ENCODE measurements around the gene SRRD.
A peak's percentile ranks its signal among the peaks of the same experiment; 100 is the strongest.
"Not testable (repeated sequence)": the region's sequence is repeated elsewhere in the genome, so short reads cannot be mapped to it uniquely, and the experiment has no call there.

Gene SRRD, protein sequence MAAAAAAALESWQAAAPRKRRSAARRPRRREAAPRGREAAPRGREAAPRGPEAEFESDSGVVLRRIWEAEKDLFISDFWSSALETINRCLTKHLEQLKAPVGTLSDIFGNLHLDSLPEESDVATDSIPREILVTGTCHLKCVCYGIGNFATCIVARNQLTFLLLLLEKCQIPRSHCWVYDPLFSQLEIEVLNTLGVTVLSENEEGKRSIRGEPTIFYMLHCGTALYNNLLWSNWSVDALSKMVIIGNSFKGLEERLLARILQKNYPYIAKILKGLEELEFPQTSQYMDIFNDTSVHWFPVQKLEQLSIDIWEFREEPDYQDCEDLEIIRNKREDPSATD
- total RNA-seq = 23.7 to 31.4 reads per million in 2 donors

DNA sequence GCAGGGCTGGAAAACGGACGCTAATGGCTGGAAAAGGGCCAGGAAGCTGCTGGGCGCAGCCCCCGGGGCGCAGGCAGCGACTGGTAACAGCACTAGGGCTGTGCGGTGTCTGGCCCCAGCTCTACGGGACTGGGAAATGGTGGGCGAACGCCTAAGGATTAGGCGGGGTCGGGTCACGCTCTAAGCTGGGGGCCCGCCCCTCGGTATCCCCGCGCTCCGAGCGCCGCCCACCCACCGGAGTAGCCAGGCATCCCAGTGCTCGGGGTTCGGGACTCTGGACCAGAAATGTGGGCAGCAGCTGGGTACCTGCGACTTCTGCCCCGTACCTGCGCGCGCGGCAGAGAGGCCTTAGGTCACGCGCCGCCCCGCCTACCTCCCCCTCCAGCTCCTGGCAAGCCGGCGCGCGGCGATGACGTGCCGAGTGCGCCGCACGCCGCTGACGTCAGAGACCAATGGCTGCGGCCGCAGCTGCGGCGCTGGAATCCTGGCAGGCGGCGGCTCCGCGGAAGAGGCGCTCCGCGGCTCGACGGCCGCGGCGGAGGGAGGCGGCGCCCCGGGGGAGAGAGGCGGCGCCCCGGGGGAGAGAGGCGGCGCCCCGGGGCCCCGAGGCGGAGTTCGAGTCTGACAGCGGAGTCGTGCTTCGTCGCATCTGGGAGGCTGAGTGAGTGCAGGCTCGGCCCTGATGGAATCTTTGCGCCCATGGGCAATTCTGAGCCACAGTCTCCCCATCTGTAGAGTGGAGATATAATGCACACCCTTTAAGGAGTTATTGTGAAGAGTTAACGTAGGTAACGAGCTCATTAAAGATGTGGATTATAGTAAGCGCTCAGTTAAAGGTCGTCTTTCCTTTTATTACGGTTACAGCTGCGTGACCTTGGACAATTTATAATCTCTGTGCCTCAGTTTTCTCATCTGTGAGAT lies at the start of gene SRRD, which contains the start of gene HPS4:
SRRD (plus strand) TSS at position 439 of the 921 bp plus-strand sequence; CDS start at position 453, 14 bp downstream.
HPS4 (minus strand) TSS at position 345 of the 921 bp plus-strand sequence. CDS start 2,021 bp downstream, outside the sequence.
- peak; percentile 85 to 94 (median 90) for DNase-seq

DNA sequence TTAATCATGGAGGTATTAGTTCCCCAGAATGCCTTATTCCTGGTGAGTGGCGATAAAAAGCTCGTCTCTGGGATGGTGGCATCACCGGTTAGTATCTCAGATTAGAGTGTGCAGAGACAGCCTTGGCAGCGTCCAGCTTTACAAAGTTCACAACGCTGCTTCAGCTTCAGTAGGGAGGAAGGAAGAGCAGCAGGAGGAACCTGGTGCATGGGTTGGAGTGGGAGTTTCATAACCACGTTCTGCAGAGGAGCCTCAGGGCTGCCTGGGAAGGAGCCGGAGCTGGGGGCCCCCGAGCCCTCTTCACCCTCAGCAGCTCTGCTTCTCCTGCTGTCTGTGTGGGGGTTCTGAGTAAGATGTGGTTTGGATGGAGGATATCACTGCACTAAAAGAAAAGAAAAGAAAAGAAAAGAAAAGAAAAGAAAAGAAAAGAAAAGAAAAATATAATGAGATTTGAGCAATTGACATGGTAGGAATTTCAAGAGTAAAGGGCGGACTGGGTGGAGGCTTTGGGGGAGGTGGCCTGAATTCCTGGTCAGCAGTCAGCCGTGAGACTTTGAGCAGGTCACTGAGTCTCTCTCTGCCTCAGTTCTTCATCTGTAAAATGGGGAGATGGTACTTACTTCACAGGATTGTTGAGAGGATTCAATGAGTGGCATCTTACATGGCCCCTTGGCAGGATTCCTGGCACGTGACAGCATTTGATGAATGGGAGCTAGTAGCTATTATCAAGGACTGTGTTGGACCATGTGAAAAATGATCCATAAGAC lies 48.2 kb upstream of the SRRD start:
- DNase-seq = no peak

DNA sequence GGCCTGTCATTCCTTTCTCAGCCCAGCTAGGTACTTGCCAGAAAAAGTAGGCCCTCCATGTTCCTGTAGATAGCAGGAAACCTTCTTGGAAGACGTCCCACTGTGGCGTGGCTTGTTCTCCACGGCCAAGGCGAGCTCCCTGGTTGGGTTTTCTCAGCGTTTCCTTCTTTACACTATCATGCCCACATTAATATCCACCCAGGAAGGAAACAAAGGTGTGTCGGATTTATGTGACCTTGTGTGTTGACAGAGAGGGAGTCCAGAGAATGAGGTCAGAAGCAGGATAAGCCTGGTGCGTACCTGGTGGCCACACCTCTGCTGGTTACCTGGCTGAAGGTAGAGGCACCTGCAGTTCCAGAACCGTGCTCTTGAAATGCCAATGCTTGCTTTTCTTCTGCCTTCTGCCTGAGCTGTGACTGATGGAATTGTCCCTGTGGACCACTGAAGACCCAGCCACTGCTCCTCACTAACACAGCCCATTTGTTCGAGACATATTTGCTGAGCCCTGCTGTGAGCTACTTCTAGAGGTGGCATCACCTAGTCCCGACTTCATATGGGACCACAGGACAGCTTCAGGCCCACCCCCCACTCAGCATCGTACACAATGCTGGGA lies 46.7 kb upstream of the SRRD start:
- DNase-seq = no peak

DNA sequence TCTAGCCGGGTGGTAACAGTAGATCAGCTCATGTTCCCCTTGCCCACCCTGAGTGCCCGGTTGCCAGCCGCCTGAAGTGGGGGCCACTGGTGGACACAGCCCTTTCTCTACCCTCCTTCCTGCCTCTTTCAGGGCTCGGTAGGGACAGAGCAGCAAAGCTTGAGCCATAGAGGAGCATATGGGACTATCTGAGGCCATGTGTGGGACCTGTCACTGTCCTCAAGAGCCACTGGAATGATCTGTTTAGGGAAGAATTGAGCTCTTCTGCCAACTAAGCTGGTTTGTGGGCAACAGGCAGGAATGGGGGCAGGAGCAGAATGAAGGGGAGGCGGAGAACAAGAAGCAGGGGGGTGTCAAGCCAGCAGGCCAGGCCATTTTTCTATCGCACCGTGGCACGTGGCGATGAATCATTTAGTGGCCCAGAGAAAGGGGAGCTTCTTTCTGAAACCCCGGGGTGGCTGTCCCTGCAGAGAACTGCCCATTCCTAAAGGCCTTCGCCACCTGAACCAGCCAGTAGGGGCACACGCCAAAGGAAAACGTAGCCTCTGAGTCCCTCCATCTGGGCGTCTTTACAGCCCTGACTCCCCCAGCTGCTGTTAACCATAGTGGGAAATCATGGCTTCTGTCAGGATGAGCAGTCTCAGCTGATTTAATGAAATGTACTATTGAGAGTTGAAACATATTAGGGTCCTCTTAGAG lies 45.8 kb upstream of the SRRD start:
- DNase-seq = no peak

DNA sequence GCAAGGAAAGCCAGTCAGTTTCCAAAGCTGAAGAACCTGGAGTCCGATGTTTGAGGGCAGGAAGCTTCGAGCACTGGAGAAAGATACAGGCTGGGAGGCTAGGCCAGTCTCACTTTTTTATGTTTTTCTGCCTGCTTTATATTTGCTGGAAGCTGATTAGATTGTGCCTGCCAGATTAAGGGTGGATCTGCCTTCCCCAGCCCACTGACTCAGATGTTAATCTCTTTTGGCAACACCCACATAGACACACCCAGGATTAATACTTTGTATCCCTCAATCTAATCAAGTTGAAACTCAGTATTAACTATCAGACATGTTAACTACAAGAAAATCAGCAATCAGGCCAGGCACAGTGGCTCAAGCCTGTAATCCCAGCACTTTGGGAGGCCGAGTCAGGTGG lies 44.9 kb upstream of the SRRD start:
- not testable (repeated sequence) for DNase-seq

DNA sequence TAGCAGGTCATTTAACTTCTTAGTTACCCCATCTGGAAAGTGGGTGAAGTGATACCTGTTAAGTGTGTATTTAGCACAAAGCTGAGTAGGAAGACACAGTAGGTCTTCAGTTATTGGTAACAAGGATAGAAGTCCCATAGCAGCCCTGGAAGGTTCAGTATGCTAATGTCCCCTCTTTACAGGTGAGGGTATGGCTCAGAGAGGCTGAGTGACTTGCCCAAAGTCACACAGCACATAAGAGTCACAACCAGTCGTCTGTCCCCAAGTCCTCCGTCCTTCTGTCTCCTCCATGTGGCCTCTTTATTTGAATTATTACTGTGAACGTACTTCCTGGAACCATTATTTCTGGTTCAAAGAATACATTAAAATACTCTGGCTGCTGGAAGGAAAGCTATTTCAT lies 44.1 kb upstream of the SRRD start:
- DNase-seq = no peak

DNA sequence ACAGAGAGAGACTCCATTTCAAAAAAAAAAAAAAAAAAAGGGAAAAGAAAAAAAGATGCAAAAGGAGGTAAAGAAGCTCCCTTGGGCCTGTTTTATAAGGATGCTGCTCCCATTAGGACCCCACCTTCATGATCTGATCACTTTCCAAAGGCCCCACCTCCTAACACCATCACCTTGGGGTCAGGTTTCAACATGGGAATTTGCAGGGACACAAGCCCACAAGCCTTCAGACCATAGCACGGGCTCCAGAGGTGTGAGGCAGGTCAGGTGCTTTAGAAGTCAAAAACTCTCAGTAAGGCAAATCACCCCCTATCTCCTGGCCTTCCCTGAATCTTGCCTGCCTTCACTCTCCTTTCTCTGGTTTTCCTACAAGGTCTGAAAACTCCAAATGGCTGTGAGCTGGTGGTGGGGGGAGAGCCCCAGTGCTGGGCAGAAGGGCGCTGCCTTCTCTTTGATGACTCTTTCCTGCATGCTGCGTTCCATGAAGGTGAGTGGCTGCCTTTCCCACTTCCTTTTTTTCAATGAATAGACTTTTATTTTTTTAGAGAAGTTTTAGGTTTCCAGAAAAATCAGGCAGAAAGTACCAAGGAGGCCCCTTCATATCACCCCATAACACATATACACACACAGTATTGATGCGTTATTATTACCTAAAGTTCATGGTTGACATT lies 41.5 kb upstream of the SRRD start:
- no peak for DNase-seq

DNA sequence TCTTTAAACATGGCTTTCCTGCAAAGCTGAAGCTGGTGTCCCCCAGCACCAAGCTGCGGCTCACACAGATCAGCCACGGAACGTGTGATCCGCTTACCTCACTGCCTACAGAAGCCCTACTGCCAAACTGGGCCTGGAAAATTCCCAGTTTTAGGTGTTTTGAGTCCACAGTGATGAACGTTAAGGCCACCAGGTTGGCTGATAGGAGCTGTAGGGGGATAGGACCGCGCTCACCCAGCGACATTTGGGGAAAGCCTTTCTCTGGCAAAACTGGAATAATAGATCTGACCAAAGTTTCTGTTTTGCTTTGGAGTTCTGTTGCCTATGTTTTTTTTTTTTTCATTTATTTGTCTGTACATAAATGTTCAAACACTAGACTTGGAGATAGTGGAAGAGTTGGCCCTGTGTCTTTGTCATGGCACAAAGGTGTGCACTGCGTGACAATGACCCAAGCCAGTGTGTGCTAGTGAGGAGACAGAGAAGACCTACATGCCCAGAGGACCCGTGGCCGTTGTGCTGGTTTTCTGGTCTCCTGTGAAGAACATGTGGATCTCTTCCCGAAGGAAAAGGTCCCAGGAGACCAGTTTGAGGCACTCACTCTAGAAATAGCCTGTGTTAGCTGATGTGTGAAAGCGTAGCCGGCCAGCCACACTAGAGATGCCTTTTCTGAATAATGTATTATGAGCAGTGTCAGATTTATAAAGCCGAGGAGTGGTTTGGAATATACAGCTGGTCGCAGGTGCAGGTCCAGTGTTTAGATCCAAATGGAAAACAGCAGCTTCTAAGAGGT lies 39.6 kb upstream of the SRRD start:
- no peak for DNase-seq

DNA sequence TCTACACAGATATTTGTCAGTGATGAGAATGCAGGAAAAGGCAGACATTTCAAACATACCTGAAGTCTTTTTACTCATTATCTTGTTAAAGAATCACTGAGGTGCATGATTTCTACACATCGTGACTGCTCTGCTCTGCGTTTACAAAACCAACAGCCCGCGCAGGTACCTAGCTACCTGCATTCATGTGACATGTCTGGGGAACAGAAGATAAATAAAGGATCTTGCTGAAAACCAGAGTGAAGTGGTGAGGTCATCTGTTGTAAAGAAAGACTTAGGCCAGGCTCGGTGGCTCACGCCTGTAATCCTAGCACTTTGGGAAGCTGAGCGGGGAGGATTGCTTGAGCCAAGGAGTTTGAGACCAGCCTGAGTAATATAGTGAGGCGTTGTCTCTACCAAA lies 38.9 kb upstream of the SRRD start:
- DNase-seq = no peak

DNA sequence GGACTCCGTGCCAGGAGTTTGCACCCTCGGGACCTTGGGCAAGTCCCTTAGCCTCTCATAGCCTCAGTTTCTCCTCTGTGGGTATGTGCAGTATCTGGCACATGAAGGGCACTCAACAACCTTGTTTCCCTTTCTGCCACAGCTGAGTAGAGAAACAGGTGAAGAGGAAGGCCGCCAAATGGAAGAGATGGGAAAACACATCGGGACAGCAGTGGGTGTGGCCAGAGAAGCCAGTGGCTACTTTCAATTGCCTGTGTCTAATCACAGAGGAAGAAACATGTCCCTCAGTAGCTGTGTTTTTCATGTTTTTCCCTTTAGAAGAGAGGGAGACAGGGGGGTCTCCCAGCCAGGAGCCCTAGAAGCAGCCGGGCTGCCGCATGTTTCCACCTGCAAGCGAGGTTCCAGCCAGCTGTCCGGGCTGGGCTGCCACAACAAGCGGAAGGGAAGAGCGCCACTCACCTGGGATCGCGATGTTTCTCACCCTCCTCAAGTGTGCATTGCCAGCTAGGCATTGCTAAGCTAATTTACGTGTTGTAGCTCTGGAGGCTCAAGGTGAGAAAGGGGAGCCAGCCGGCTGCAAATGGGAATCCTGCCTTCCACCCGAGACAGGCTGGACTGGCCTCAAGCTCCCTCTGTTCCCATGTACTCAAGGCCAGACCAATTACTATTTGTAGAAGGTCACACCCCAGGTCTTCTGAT lies 38.0 kb upstream of the SRRD start:
- DNase-seq = no peak

DNA sequence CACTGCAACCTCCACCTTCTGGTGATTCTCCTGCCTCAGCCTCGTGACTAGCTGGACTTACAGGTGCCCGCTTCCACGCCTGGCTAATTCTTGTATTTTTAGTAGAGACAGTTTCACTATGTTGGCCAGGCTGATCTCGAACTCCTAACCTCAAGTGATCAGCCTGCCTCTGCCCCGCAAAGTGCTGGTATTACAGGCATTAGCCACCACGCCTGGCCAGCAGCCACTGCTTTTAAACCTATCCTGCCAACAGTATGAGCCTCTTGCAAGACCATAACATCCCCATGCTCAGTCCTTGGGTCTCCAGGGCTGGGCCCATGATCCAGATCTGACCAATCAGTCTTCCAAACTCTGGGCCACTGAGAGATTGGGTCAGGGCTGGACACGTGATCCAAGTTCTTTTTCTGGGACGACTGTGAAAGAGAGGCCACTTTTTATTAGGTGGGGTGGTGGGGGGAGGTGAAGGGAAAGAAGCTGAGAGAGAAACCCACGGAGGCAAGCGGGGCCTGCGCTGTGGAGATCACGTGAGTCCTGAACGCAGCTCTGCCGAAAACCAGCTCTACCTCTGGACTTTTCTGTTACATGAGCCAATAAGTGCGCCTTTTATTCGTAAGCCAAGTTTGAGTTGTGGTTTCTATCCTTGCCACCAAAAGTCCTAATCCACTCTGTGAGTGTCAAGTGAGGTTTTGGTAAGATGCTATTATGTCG lies 36.7 kb upstream of the SRRD start:
- DNase-seq = no peak

DNA sequence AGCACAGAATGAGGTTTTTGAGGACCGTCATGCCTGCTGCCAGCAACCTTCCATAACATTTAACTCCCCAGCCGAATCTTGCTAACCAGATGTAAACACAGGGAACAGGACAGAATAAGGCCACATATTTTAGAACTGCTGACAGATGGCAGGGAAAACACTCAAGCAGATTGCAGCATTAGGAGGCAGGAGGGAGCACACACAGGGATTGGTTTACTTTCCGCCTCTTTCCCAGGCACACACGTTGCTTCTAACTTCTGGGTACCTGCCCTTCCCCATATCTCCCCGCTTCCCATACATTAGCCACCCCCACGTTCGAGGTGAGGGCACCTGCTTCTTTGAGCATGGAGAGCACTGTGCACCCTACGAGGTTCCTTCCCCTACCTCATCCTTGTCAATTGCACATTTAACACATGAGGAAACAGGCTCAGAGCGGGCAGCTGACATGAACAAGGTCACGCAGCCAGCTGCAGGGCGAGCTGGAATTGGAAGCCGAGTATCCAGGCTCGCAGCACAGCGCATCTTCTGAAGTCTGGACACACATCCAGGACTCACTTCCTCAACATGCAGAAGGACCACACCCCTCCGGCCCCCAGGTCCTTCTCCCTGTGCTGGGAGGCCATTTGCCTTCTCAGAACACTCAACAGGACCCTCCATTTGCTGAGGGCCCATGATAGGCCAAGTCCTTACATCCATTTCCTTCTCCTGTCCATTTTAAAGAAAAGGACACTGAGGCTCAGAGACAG lies 35.9 kb upstream of the SRRD start:
- no peak for DNase-seq

DNA sequence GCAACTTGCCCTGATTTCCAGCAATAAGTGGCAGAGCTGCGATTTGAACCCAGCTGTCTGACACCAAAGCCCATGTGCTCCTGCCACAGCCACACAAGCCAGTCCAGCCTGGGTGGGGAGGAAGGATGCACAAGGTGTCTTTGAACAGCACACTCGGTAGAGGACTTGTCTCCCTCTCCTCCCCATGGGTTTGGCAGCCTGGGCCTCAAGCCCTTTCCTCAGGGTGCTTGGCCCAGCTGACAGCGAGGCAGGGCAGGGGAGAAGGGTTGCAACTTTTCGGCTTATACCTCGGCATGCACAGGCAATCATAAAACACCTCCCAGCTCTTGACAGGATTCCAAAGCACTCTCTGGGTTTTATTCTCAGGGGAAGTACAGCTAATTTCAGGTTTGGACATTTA lies 35.3 kb upstream of the SRRD start:
- DNase-seq = no peak

DNA sequence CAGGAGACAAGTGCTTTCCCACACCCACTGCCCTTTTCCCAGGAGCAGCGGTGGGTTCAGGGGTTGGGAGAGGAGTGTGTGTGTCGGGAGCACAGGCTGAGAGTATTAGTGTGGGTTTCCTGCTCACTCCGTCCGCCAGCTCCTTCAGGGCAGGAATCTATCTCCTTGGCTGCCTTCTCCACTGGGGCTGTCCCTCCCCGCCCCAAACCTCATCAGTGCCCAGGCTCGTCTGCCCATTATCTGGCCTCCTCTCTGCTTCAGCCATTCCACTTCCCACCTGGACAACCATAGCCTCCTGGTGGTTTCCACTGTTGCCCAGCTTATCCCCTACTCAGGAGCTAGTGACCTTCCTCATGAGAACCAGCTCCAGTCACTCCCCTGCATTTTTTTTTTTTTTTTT lies 34.7 kb upstream of the SRRD start:
- no peak for DNase-seq

DNA sequence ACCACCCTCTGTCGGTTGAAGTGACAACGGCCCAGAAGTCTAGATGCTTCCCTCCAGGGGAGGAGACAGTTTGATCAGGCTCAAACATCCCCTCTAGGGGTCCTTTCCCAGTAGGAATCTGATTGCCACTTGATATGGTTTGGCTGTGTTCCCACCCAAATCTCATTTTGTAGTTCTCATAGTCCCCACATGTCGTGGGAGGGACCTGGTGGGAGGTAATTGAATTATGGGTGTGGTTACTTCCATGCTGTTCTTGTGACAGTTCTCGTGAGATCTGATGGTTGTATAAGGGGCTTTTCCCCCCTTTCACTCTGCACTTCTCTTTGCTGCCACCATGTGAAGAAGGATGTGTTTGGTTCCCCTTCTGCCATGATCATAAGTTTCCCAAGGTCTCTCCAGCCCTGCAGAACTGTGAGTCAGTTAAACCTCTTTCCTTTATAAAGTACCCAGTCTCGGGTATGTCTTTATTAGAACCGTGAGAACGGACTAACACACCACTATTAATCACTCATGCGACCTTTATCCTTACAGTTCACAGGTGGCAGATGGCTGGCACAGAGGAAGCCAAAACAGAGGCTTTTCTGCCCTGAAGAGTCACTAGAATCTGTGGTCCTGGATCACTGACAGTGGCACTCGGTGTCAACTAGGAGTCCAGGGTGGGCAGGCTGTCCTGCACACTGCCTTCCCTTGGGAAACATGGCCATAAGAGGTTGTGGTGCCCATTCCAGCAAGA lies 33.1 kb upstream of the SRRD start:
- DNase-seq = no peak

DNA sequence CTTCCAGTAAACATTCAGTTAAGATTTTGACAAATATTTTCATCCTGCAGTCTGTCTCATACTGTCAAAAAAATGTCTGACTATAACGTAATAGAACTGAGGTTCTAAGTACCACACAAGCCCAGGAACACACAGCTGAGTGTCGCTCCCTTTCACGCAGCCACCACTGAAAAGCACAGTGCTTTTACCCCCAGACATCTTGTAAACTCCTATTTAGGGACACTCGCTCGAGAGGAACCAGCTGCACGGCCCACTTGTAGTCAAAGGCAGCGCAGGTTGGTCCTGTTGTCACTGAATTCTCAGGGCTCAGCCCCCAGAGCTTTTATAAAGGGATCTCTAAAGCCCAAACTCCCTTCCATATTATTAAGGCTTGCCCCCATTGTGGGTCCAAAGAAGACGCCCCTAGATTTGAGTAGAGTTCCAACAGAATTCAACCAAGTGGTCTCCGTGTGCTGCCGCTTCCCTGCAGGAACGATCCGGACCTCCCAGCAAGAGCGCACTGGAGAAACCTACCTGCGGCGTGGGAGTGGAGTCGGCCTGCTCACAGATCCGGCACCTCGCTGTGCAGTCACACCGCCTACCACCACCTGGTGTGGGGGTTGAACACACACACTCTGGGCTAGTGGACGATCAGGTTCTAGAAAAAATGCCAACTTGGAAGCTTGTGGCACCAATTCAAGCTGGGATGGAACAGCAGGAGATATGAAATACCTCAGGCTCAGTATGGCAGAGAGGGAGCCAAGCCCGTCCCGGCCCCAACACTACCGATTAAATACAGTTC lies 31.3 kb upstream of the SRRD start:
- no peak for DNase-seq

DNA sequence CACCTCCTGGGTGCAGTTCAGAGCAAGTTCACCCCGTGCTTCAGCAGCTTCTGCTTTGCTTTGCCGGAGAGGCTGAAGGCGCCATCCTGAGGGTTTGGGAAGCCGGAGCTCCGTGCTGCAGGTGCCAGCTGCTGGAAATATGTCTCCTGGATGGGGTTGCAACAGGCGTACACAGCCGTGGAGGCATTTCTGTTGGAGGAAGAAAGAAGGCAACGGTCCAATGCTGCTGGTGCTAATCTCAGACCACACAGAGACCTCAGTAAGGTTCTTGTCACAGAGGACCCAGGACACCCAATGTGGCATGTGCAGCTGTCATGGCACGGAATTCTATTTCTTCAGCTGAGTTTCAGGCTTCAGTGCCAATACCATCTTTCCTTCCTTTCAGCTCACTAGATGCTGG lies 30.5 kb upstream of the SRRD start:
- DNase-seq = no peak

Data from T-helper 2 cell (primary cell).